AML-193 (cell line): ENCODE measurements around the gene MRPL50.

Experiments
- DNase-seq, 2 experiments: peaks; one replicate each; lab custom pipeline; 2025; lab: John Stamatoyannopoulos, UW

Gene MRPL50

GRCh38 chr9:101375546-101375945 lies 22.9 kb downstream of the MRPL50 start:
- DNase-seq, result no peak

GRCh38 chr9:101372327-101373118 lies 25.9 kb downstream of the MRPL50 start:
- no peak for DNase-seq

- DNase-seq, result no peak
These were observed 26.6 kb downstream of the MRPL50 start for GRCh38 chr9:101371813-101372212.

- DNase-seq, result no peak
These were observed 28.4 kb downstream of the MRPL50 start for GRCh38 chr9:101369884-101370531.

GRCh38 chr9:101369286-101369685 lies 29.1 kb downstream of the MRPL50 start:
- no peak for DNase-seq

- no peak for DNase-seq
These were observed 31.1 kb downstream of the MRPL50 start for GRCh38 chr9:101367323-101367722.

GRCh38 chr9:101366038-101366756 lies 32.2 kb downstream of the MRPL50 start:
- DNase-seq, result no peak

GRCh38 chr9:101365181-101365580 lies 33.2 kb downstream of the MRPL50 start:
- no peak for DNase-seq

- DNase-seq, result no peak
These were observed 36.0 kb downstream of the MRPL50 start for GRCh38 chr9:101362450-101362849.

GRCh38 chr9:101360647-101361046 lies 37.8 kb downstream of the MRPL50 start:
- DNase-seq, result no peak

GRCh38 chr9:101359679-101360078 lies 38.7 kb downstream of the MRPL50 start:
- no peak for DNase-seq

- DNase-seq, result no peak
These were observed 41.8 kb downstream of the MRPL50 start for GRCh38 chr9:101356619-101357018.

- no peak for DNase-seq
These were observed 43.4 kb downstream of the MRPL50 start for GRCh38 chr9:101354765-101355708.

GRCh38 chr9:101354143-101354764 lies 44.2 kb downstream of the MRPL50 start:
- DNase-seq, result no peak

GRCh38 chr9:101353683-101354082 lies 44.7 kb downstream of the MRPL50 start:
- no peak for DNase-seq

- no peak for DNase-seq
These were observed 45.4 kb downstream of the MRPL50 start for GRCh38 chr9:101352892-101353463.

- no peak for DNase-seq
These were observed 48.1 kb downstream of the MRPL50 start for GRCh38 chr9:101350285-101350684.

- peak in 1 of 2 experiments; percentile 0 for DNase-seq
These were observed 55.8 kb downstream of the MRPL50 start for GRCh38 chr9:101342595-101342994.

- DNase-seq, result no peak
These were observed 56.5 kb downstream of the MRPL50 start for GRCh38 chr9:101341958-101342357.
